GM06990 (cell line): ENCODE results near the gene COL4A2.

Experiments
- DNase-seq: peaks from one replicate; pipeline ENCODE4 v3.0.0-alpha.2; 2011; ENCODE audit not compliant: insufficient read length; ENCODE audit errors: extremely low read depth
- H3K27me3 ChIP-seq: replicated peaks from 2 replicates; pipeline ENCODE4 v1.6.0; 2011; ENCODE audit warnings: low read length; ENCODE audit not compliant: control insufficient read depth, insufficient read depth
- H3K36me3 ChIP-seq: 2 replicates; pipeline ENCODE4 v1.5.1; 2011; ENCODE audit warnings: low read length; ENCODE audit not compliant: control insufficient read depth, insufficient read depth
- H3K4me3 ChIP-seq: replicated peaks from 2 replicates; pipeline ENCODE4 v1.5.1; 2011; ENCODE audit warnings: low read depth, mild to moderate bottlenecking, control low read depth, low read length
- TF ChIP-seq, protein P1 (sequence below): IDR thresholded peaks from 2 replicates; pipeline ENCODE4 v1.5.1; 2011; ENCODE audit warnings: low read length, control low read depth, mild to moderate bottlenecking, inconsistent platforms; ENCODE audit not compliant: insufficient read depth, poor library complexity, severe bottlenecking

COL4A2 gene

GRCh38 chr13:110277357-110277975, 29.6 kb upstream of the COL4A2 start:
- Histone ChIP-seq H3K4me3 (no peak overlapping the region), H3K27me3 (peaks cover 1% of the 10 kb centered on the region; the same call in 1 of the 2 replicates), H3K36me3 (no peaks in the 10 kb centered on the region)
- DNase-seq, result no peak
- TF ChIP-seq, protein P1, sequence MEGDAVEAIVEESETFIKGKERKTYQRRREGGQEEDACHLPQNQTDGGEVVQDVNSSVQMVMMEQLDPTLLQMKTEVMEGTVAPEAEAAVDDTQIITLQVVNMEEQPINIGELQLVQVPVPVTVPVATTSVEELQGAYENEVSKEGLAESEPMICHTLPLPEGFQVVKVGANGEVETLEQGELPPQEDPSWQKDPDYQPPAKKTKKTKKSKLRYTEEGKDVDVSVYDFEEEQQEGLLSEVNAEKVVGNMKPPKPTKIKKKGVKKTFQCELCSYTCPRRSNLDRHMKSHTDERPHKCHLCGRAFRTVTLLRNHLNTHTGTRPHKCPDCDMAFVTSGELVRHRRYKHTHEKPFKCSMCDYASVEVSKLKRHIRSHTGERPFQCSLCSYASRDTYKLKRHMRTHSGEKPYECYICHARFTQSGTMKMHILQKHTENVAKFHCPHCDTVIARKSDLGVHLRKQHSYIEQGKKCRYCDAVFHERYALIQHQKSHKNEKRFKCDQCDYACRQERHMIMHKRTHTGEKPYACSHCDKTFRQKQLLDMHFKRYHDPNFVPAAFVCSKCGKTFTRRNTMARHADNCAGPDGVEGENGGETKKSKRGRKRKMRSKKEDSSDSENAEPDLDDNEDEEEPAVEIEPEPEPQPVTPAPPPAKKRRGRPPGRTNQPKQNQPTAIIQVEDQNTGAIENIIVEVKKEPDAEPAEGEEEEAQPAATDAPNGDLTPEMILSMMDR, result no peak

DNA sequence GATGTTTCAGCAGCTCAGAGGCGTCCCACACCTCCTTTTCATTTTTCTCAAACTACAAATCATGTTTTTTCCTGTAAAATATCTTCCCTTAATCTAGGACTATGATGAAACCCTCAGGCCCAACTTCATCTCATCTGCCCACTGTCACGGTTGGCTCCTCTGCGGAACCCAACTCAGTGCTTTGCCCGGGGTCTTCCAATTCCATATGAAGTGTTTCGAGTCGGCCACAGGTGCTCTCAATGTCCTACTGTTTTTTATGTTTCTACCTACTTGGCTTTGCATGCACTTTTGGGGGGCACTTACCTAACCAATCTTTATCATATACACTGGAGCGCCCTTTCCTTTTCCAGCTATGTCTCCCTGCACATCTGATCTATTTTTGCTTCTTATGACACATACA, 28.2 kb upstream of the COL4A2 start:
- TF ChIP-seq, protein P1, result no peak
- no peaks in the 10 kb centered on the region for H3K36me3 ChIP-seq
- DNase-seq, result no peak
- H3K4me3 ChIP-seq, result no peak overlapping the region
- H3K27me3 ChIP-seq, result peaks cover 1% of the 10 kb centered on the region; the same call in 1 of the 2 replicates

DNA sequence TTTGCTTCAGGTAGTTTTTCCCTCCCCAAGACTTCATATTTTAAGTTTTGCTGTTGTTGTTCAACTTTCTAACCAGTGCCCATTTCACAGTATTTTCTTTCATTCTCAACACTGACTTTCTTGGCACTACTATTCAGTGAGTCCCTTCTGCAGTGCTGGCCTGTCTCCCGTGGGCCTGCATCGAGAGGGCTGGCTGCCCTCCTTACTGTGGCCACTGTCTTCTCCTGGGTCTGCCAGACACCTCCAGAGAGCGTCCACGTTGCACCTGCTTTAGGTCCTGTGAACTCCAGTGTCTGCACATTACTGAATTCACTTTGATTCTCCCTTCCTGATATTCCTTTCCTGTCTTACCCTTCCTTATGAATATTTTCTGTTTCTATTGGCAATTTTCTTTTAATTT, 27.4 kb upstream of the COL4A2 start:
- H3K27me3 ChIP-seq, result peaks cover 1% of the 10 kb centered on the region; the same call in 1 of the 2 replicates
- TF ChIP-seq, protein P1, result no peak
- no peaks in the 10 kb centered on the region for H3K36me3 ChIP-seq
- no peak overlapping the region for H3K4me3 ChIP-seq
- no peak for DNase-seq

- no peak for DNase-seq
- H3K4me3 ChIP-seq, result no peak overlapping the region
- H3K27me3 ChIP-seq, result peaks cover 1% of the 10 kb centered on the region; the same call in 1 of the 2 replicates
- no peaks in the 10 kb centered on the region for H3K36me3 ChIP-seq
- TF ChIP-seq, protein P1, result no peak
These were observed 26.8 kb upstream of the COL4A2 start for GRCh38 chr13:110280231-110280813.

GRCh38 chr13:110280985-110281688, 25.9 kb upstream of the COL4A2 start:
- TF ChIP-seq, protein P1, result no peak
- DNase-seq, result no peak
- no peaks in the 10 kb centered on the region for H3K36me3 ChIP-seq
- peaks cover 1% of the 10 kb centered on the region; the same call in 1 of the 2 replicates for H3K27me3 ChIP-seq
- no peak overlapping the region for H3K4me3 ChIP-seq
